Measurements from ENCODE around the gene ELANE.
A peak's percentile ranks its signal among the peaks of the same experiment; 100 is the strongest.
"Not testable (repeated sequence)": the region's sequence is repeated elsewhere in the genome, so short reads cannot be mapped to it uniquely, and the experiment has no call there.

ELANE gene

GRCh38 chr19:878751-879561 lies 26.9 kb downstream of the ELANE start:
- DNase-seq (ENCODE audit: low read depth in 3 of 3) = not testable (repeated sequence)

GRCh38 chr19:879711-880438 lies 27.8 kb downstream of the ELANE start:
- no peak for DNase-seq (ENCODE audit: low read depth in 3 of 3)

GRCh38 chr19:881385-882071 lies 29.4 kb downstream of the ELANE start:
- DNase-seq (ENCODE audit: low read depth in 3 of 3) = no peak

- DNase-seq (ENCODE audit: low read depth in 3 of 3) = no peak
These were observed 30.9 kb downstream of the ELANE start for GRCh38 chr19:882871-883497.

- DNase-seq (ENCODE audit: low read depth in 3 of 3) = no peak
These were observed 31.6 kb downstream of the ELANE start for GRCh38 chr19:883661-884211.

GRCh38 chr19:884420-885211 lies 32.5 kb downstream of the ELANE start:
- no peak for DNase-seq (ENCODE audit: low read depth in 3 of 3)

GRCh38 chr19:885536-886224 lies 33.6 kb downstream of the ELANE start:
- DNase-seq (ENCODE audit: low read depth in 3 of 3) = no peak

- DNase-seq (ENCODE audit: low read depth in 3 of 3) = no peak
These were observed 35.0 kb downstream of the ELANE start for GRCh38 chr19:887072-887471.

- DNase-seq (ENCODE audit: low read depth in 3 of 3) = no peak
These were observed 35.5 kb downstream of the ELANE start for GRCh38 chr19:887599-887998.

GRCh38 chr19:888581-889385 lies 36.7 kb downstream of the ELANE start:
- DNase-seq (ENCODE audit: low read depth in 3 of 3) = no peak

- DNase-seq (ENCODE audit: low read depth in 3 of 3) = no peak
These were observed 37.7 kb downstream of the ELANE start for GRCh38 chr19:889662-890295.

- no peak for DNase-seq (ENCODE audit: low read depth in 3 of 3)
These were observed 38.7 kb downstream of the ELANE start for GRCh38 chr19:890831-891230.

GRCh38 chr19:891421-892200 lies 39.5 kb downstream of the ELANE start:
- DNase-seq (ENCODE audit: low read depth in 3 of 3) = not testable (repeated sequence)

GRCh38 chr19:892243-892893 lies 40.3 kb downstream of the ELANE start:
- no peak for DNase-seq (ENCODE audit: low read depth in 3 of 3)

GRCh38 chr19:892894-893689 lies 41.0 kb downstream of the ELANE start, which contains the start of the genes MED16 and RNU6-9:
TSS of gene MED16 (minus strand) at chr19:893187. CDS start at chr19:891131, 2,056 bp downstream.
TSS of gene RNU6-9 (plus strand) at chr19:893484.
- DNase-seq (ENCODE audit: low read depth in 3 of 3) = peak; percentile 78 to 85 (median 85)

- no peak for DNase-seq (ENCODE audit: low read depth in 3 of 3)
These were observed 44.3 kb downstream of the ELANE start for GRCh38 chr19:896434-896833.

- no peak for DNase-seq (ENCODE audit: low read depth in 3 of 3)
These were observed 44.9 kb downstream of the ELANE start for GRCh38 chr19:896999-897398.
